K562 (cell line): ENCODE results near the gene KIF3A. TPM values are rescaled to one million over a fixed set of nuclear protein-coding genes. Genes with fewer than 3 reads are reported as not detected.
A peak's percentile ranks its signal among the peaks of the same experiment; 100 is the strongest.

Experiments
- ATAC-seq: fragments of 200-7000 bp; cut with Tn5 transposase; 3 replicates; pipeline ENCODE4 v1.9.1; 2020; ENCODE audit warnings: moderate library complexity
- BruUV-seq: library from RNA; stranded (reverse); fragments of 400-500 nt; replicated peaks from 2 replicates; lab custom pipeline; 2021; lab: Mats Ljungman, UMichigan
- CTCF ChIA-PET: fragments of 300-600 bp; formaldehyde crosslinking; extraction: SDS; loops from one replicate; lab custom pipeline; 2021; ENCODE audit warnings: low intra/inter-chr PET ratio; lab: Yijun Ruan, JAX
- POLR2A ChIA-PET: fragments of 300-600, 350-650 bp; sonication (Branson Sonifier 250); formaldehyde crosslinking; extraction: SDS; loops from one replicate; lab custom pipeline; 2021; ENCODE audit warnings: antibody characterized with exemption, inconsistent platforms; lab: Yijun Ruan, JAX
- DNase-seq, 4 experiments: peaks; one replicate each; pipeline versions ENCODE4 v3.0.0 to v3.0.0-alpha.2; 2011 to 2018; ENCODE audit warnings: low spot score in 3 of 4, mixed read lengths in 3 of 4; ENCODE audit errors: extremely low read depth in 1 of 4
- FAIRE-seq: peaks from 2 replicates; lab custom pipeline; 2011; peaks lifted over from hg19 to GRCh38; lab: Jason Lieb, UNC
- H2AFZ ChIP-seq: 2 replicates; pipeline ENCODE4 v1.6.0; 2011; ENCODE audit warnings: low read depth, low read length, control low read depth, inconsistent platforms
- H3K27ac ChIP-seq: fragments of 200-600 bp; 3 replicates; pipeline ENCODE4 v1.8.0; 2011; ENCODE audit warnings: low read depth, mild to moderate bottlenecking, control low read depth, inconsistent platforms, low read length, moderate library complexity, mixed read lengths; ENCODE audit errors: extremely low read depth
- H3K27me3 ChIP-seq, 2 experiments: fragments of 300-600 bp in 1 of 2; 2 replicates in 1 of 2; 3 replicates in 1 of 2; pipeline versions ENCODE4 v1.6.0 to v1.8.0; 2011; ENCODE audit warnings: inconsistent platforms in 2 of 2, low read length in 2 of 2, mild to moderate bottlenecking in 1 of 2, mixed read lengths in 1 of 2, moderate library complexity in 1 of 2; ENCODE audit not compliant: control insufficient read depth in 2 of 2, insufficient read depth in 2 of 2
- H3K36me3 ChIP-seq: fragments of 300-600 bp; 3 replicates; pipeline ENCODE4 v1.8.0; 2011; ENCODE audit warnings: mild to moderate bottlenecking, low read length, inconsistent platforms; ENCODE audit not compliant: control insufficient read depth, insufficient read depth
- H3K4me1 ChIP-seq, 2 experiments: fragments of 200-600 bp in 1 of 2; replicated peaks in 1 of 2; 2 replicates in 1 of 2; 3 replicates in 1 of 2; pipeline versions ENCODE4 v1.5.1 to v1.8.0; 2011; ENCODE audit warnings: inconsistent platforms in 2 of 2, low read length in 2 of 2, mild to moderate bottlenecking in 1 of 2, mixed read lengths in 1 of 2, moderate library complexity in 1 of 2; ENCODE audit not compliant: control insufficient read depth in 2 of 2, insufficient read depth in 2 of 2
- H3K4me2 ChIP-seq: 2 replicates; pipeline ENCODE4 v1.6.1; 2011; ENCODE audit warnings: low read length, control low read depth, inconsistent platforms, mixed read lengths; ENCODE audit not compliant: insufficient read depth
- H3K4me3 ChIP-seq: fragments of 200-600 bp; sonication (generic), shearing (Covaris generic); 2 replicates; pipeline ENCODE4 v1.5.1; 2016; ENCODE audit warnings: control low read depth, inconsistent platforms
- H3K79me2 ChIP-seq: fragments of 200-600 bp; 3 replicates; pipeline ENCODE4 v1.8.0; 2011; ENCODE audit warnings: low read length, inconsistent platforms; ENCODE audit not compliant: control insufficient read depth, insufficient read depth
- H3K9ac ChIP-seq, 2 experiments: 2 replicates each; pipeline versions ENCODE4 v1.6.0 to v1.6.1; 2011; ENCODE audit warnings: low read depth in 2 of 2, low read length in 2 of 2, control low read depth in 1 of 2, inconsistent platforms in 1 of 2, mild to moderate bottlenecking in 1 of 2, mixed read lengths in 1 of 2; ENCODE audit not compliant: insufficient read depth in 1 of 2
- H3K9me1 ChIP-seq: one replicate; pipeline ENCODE4 v1.6.0; 2011; ENCODE audit warnings: inconsistent platforms, mild to moderate bottlenecking, low read length, moderate library complexity; ENCODE audit not compliant: control insufficient read depth, insufficient read depth
- H3K9me3 ChIP-seq: replicated peaks from 2 replicates; pipeline ENCODE4 v1.5.1; 2011; ENCODE audit warnings: low read depth, low read length, inconsistent platforms; ENCODE audit not compliant: control insufficient read depth, insufficient read depth
- H4K20me1 ChIP-seq: replicated peaks from 2 replicates; pipeline ENCODE4 v1.6.1; 2011; ENCODE audit warnings: low read length, inconsistent platforms, mixed read lengths; ENCODE audit not compliant: control insufficient read depth, insufficient read depth
- ATF1 ChIP-seq, 2 experiments: fragments of 450-650 bp in 1 of 2; IDR thresholded peaks; 2 replicates each; pipeline ENCODE4 v1.6.1; 2016; ENCODE audit warnings: missing compliant biosample characterization in 1 of 2, missing genetic modification characterization in 1 of 2
- JUND ChIP-seq, 2 experiments: IDR thresholded peaks; 2 replicates in 1 of 2; 3 replicates in 1 of 2; pipeline ENCODE4 v1.6.1; 2011; ENCODE audit warnings: borderline replicate concordance in 2 of 2, low read depth in 2 of 2, low read length in 2 of 2, improper control_type of control experiment in 1 of 2, missing biosample characterization in 1 of 2, missing genetic modification characterization in 1 of 2, missing genetic modification reagents in 1 of 2
- XRCC3 ChIP-seq: fragments of 450-650 bp; IDR thresholded peaks from 2 replicates; pipeline ENCODE4 v1.6.1; 2017; ENCODE audit warnings: mild to moderate bottlenecking, moderate library complexity
- ZNF561 ChIP-seq: fragments of 450-650 bp; formaldehyde crosslinking; conservative IDR thresholded peaks from 2 replicates; pipeline ENCODE4 v1.4.0; 2020; ENCODE audit warnings: mild to moderate bottlenecking, moderate library complexity
- WGBS: fragments of 100-300 bp; shearing (Covaris generic); methylation state at CpG from one replicate; pipeline ENCODE4 v1.1.6; 2016; ENCODE audit warnings: low coverage, mixed read lengths; ENCODE audit not compliant: insufficient coverage; ENCODE audit errors: missing lambda C conversion rate; 5-methylcytosine and 5-hydroxymethylcytosine counted together
- in situ Hi-C: fragments of 300-500 bp; cut with MboI; formaldehyde crosslinking; loops from 4 replicates; pipeline ENCODE4 v1.15.0; 2018; ENCODE audit warnings: inconsistent platforms, mixed read lengths
- intact Hi-C: fragments of 100-400 bp; cut with micrococcal nuclease; formaldehyde crosslinking; loops from 2 replicates; pipeline ENCODE4 v1.14.2; 2022
- polyA plus RNA-seq, 8 experiments: library from polyadenylated mRNA; depleted of rRNA in 4 of 8; stranded (reverse) in 5 of 8; unstranded in 3 of 8; fragments of >200 nt; fragmentation: Nextera tagmentation in 2 of 8; fragmentation: Illumina TruSeq in 1 of 8; extraction: Ambion mirVana in 2 of 8; extraction: Trizol in 1 of 8; gene quantifications; 2 replicates each; pipeline versions ENCODE4 v1.2.1 to v1.2.3, GENCODE V29; 2011 to 2014; ENCODE audit warnings: inconsistent platforms in 1 of 8, missing spikeins in 1 of 8
- total RNA-seq, 7 experiments: library from RNA; depleted of rRNA in 6 of 7; stranded (reverse); fragments of >200 nt in 6 of 7; fragmentation: Illumina TruSeq in 2 of 7; extraction: Trizol in 2 of 7; gene quantifications; 2 replicates each; pipeline versions ENCODE4 v1.2.1 to v1.2.3, GENCODE V29; 2011 to 2021; ENCODE audit warnings: low replicate concordance in 1 of 7
- TF ChIP-seq, protein P1 (sequence below): sonication (generic); formaldehyde crosslinking; IDR thresholded peaks from 2 replicates; pipeline ENCODE4 v1.8.1; 2023; ENCODE audit warnings: mild to moderate bottlenecking, missing genetic modification reagents

The KIF3A gene
- total and polyA plus RNA-seq, 9 of the 15 experiments (the other 6 are each of a cell fraction or from before 2014, with no cell fraction given): 1.5 to 7.8 (median 6.0) TPM

DNA sequence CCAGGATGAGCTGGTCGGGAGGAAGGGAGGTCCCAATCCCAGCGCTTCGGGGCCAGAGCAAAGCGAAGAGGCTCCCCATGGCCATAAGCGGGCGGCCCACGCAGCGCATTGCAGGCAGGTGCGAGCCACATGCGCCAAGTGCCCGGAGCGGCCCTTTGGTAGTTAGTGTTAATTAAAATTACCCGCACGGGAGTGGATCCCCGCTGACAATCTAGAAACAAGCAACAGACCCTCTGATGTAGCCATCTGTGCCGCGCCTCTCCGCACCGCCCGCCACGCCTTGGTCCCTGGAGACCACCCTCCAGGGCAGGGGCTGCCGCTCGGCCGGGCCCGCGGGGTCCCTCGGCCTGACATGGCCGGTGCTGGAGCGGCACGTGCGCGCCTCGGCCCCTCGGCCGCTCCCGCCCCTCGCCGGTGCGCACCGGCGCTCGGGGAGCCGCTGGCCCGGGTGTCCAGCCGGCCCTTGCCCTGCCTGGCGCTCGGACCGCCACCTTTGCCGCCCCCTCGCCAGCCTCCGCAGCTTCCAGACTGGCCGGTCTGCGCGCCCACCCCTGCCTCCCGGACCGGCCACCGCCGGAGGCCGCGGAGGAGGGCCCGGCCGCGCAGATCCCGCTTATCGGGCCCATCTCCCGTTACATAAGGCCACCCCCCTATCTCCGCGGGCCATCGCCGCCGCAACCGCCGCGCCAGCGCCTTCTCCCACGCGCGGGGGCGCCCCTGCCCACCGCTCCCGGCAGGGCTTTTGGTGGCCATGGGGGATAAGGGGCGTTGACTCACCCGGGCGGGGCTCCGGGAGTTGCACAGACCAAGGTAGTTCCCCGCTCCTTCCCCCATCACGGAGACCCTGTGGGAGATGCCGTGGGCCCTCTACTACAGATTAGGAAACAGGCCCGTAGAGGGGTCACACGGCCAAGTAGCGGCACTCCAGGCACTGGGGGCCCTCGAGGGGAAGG is 81.2 kb downstream of the KIF3A start:
- no peak overlapping the region for H3K27ac ChIP-seq
- H2AFZ ChIP-seq: no peak overlapping the region
- no peak overlapping the region for H3K9ac ChIP-seq
- DNase-seq: no peak
- no peaks in the 10 kb centered on the region for H3K27me3 ChIP-seq
- in situ Hi-C loops (no loop called here), intact Hi-C loops (no loop called here)
- no peaks in the 10 kb centered on the region for H4K20me1 ChIP-seq
- ATAC-seq: no peak
- POLR2A ChIA-PET: no interaction called here
- no peaks in the 10 kb centered on the region for H3K79me2 ChIP-seq
- no peak overlapping the region for H3K4me2 ChIP-seq
- CTCF ChIA-PET: interaction anchor here (0.5 kb wide), 1 partner anchor 235 kb away, joined by 3 read pairs; no protein-coding TSS in a partner anchor
- no peak for FAIRE-seq
- WGBS: 90% methylated on average over 22 of the region's 92 CpGs
- no peaks in the 10 kb centered on the region for H3K36me3 ChIP-seq
- H3K9me3 ChIP-seq: no peaks in the 10 kb centered on the region
- no TSS peak for BruUV-seq
- peaks cover 24 to 32% of the 10 kb centered on the region in 2 experiments for H3K4me1 ChIP-seq
- TF ChIP-seq, protein P1, sequence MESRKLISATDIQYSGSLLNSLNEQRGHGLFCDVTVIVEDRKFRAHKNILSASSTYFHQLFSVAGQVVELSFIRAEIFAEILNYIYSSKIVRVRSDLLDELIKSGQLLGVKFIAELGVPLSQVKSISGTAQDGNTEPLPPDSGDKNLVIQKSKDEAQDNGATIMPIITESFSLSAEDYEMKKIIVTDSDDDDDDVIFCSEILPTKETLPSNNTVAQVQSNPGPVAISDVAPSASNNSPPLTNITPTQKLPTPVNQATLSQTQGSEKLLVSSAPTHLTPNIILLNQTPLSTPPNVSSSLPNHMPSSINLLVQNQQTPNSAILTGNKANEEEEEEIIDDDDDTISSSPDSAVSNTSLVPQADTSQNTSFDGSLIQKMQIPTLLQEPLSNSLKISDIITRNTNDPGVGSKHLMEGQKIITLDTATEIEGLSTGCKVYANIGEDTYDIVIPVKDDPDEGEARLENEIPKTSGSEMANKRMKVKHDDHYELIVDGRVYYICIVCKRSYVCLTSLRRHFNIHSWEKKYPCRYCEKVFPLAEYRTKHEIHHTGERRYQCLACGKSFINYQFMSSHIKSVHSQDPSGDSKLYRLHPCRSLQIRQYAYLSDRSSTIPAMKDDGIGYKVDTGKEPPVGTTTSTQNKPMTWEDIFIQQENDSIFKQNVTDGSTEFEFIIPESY: peak; percentile 87; the same call in 1 of the 2 replicates
- TF ChIP-seq XRCC3: no peak
- TF ChIP-seq ATF1 (CRISPR knock-in tag; IDR thresholded peaks at IDR 0.05): no peak
- TF ChIP-seq ATF1 (tag; IDR thresholded peaks at IDR 0.05): no peak
- TF ChIP-seq JUND (IDR thresholded peaks at IDR 0.05; ENCODE audit: borderline replicate concordance, low read depth, low read length): no peak
- TF ChIP-seq JUND (tag; IDR thresholded peaks at IDR 0.05; ENCODE audit: borderline replicate concordance, low read depth, low read length): no peak
- TF ChIP-seq ZNF561: no peak
- H3K4me3 ChIP-seq: no peak overlapping the region
- no peaks in the 10 kb centered on the region for H3K9me1 ChIP-seq
